SIG-M5 (cell line): ENCODE results near the gene TRAF3IP1.
"Not testable (repeated sequence)": the region's sequence is repeated elsewhere in the genome, so short reads cannot be mapped to it uniquely, and the experiment has no call there.

Source experiments
- DNase-seq: peaks from one replicate; lab custom pipeline; 2025; lab: John Stamatoyannopoulos, UW

TRAF3IP1 gene

DNA sequence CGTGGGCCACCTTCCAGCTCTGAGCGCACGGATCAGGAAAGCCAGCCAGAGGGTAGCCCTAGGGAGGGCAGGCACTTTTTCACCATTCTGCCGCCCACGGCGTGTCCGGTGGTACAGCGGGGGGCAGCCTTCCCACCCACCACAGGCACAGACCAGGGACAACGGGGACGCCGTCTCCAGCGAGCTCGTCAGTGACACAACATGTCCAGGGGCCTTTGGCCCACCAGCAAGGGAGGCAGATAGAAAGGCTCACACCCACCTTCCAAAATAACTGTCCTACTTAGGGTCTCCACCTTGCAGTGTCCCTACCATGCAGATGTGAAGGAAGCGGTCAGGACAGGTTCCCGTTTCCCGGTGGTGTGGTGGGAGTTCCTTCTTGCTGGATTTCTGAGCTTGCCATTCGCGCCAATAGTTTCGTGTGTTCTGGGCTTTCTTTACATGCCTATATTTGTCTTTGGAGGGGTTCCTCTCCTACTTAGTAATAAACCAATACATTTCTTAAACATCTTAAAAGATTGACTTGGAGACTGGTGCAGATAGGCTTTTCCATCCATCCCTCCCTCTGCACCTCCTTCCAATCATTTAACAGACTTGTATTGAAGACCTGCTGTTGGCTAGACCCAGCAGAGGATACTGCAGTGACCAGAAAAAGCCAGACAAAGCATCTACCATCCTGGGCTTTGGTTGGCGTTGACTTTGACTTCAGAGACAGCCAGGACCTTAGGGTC, 107.3 kb downstream of the TRAF3IP1 start:
- DNase-seq: no peak

DNA sequence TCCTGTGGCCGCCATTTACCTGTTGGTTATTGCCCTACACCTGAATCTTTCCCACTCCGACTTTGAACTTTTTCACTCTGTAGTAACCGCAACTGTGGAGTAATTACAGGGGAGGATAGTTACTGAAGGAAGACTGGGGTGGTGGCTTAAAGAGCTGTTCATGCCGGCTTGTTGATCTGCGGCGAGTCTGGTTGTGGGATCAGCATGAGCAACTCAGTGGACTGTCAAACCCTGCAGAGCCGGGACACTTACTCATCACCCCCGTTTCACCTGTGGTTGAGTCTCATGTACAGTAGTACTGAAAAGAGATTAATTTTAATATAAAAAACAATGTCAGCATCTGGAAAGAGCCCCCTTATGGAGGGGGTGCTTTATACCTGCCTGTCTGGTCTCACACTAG, 108.5 kb downstream of the TRAF3IP1 start:
- no peak for DNase-seq

DNA sequence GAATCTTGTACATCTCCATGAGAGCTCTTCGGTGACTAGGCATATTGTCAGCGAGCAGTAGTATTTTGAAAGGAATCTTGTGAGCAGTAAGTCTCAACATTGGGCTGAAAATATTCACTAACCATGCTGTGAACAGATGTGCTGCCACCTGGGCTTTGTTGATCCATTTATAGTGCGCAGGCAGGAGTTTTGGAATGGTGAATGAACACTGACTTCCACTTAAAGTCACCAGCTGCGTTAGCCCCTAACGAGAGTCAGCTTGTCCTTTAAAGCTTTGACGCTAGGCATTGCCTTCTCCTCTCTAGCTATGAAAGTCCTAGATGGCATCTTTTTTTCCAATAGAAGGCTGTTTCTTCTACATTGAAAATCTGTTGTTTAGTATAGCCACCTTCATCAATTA, 110.5 kb downstream of the TRAF3IP1 start:
- no peak for DNase-seq

DNA sequence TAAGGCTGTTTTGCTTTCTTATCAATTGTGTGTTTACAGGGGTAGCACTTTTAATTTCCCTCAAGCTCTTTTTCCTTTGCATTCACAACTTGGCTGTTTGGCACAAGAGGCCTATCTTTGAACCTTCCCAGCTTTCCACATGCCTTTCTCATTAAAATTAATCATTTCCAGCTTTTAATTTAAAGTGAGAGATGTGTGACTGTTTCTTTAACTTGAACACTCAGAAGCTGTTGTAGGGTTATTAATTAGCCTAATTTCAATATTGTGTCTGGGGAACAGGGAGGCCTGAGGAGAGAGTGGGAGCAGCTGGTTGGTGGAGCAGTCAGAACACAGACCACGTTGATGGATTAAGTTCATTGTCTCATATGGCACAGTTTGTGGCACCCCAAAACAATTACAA, 111.1 kb downstream of the TRAF3IP1 start:
- no peak for DNase-seq

DNA sequence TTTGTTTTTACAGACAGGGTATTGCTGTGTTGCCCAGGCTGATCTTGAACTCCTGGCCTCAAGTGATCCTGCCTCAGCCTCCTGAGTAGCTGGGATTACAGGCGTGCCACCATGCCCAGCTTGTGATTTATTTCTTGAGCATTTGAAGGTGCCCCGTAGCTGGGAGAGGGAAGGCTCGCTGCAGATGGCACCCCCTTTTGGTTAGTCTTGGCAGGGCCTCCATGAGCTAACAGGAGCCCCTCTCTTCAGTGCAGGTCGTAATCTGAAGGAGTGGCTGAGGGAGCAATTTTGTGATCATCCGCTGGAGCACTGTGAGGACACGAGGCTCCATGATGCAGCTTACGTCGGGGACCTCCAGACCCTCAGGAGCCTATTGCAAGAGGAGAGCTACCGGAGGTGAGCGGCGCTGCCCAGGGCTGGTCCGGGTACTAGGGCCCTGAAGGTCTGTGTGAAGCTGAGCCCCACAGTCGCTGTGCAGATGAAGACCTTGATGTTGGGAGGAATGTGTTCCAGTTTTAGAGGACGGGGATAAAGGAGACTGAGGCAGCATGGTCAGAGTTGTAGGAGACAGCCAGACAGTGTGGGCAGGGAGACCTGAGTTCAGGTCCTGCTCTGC, 113.1 kb downstream of the TRAF3IP1 start:
- no peak for DNase-seq

DNA sequence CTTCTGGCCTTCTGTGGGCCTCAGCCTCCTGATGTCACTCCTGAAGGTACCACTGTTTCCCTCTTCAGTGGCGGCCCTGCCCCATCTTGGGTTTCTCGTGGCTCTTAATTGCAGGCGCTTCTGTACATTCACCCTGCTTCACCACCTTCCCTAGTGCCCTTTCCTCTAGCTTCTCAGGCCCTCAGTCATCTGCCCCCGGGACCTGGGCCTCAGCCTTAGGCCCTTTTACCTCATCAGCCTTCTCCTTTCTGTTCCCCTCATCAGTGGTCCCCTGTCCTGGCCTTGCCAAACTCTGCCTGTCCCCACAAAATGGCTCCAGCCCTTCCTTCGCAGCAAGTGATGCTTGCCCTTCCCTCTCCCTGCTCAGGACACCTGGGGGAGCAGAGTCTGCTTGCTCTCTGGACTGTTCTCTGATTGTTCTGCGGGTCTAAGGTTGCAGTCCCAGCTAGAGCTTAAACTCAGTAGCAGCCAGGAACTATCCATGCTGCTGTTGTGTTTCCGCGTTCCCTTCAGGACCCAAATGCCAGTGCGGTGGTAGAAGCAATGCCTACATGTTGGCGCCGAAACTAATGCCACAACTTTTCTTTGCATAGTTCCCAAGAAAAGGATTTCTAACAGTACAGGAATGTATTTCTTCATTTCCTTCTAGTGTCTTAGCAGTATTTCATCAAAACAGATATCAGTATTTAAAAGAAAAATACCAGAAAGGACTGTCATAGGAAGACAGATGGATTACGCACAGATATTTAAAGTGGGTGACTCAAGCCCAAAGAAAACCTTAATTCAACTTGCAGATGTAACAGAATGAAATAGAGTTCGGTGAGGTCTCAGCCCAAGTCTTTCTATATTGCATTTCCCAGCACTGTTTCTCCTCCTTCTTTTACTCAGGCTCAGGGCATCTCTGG, 113.9 kb downstream of the TRAF3IP1 start:
- DNase-seq: no peak

DNA sequence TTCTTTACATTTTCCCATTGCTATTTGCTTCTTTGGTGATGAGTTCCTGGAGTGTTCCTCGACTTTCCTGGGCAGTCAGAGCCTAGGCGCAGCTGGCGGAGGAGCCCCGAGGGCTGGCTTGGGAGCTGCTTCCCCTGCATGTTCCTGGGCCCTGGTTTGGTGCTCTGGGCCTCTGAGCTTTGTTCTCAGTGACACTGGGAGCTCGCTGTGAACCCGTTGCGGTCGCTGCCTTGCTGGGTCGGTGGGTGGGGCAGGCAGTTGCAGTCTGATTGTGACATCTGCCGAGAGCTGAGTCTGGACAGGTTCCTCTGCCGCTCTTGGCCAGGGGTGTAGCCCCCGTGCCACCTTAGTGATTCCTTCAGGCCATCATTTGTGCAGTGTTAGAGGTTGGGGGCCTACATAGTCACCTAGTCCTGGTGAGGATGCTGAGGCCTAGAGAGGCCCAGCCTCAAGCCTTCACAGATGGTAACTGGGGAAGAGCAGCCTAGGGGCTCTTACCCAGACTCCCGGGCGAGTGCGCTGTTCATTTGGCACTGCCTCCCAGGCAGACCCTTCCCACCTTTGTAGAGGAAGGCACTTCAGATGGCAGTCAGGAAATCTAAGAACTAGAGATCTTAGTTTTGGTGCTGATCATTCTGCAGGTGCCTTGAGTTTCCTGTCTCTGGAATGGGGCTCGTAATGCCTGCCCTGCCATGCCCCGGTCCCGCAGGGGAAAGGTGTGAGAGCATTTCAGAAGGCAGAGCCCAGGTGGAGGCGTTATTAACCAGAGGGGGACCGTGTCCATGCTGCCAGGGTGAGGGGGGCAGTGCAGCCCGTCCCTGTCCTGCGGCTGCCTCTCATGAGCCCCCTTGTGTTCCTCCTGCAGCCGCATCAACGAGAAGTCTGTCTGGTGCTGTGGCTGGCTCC, 114.8 kb downstream of the TRAF3IP1 start:
- DNase-seq: no peak

DNA sequence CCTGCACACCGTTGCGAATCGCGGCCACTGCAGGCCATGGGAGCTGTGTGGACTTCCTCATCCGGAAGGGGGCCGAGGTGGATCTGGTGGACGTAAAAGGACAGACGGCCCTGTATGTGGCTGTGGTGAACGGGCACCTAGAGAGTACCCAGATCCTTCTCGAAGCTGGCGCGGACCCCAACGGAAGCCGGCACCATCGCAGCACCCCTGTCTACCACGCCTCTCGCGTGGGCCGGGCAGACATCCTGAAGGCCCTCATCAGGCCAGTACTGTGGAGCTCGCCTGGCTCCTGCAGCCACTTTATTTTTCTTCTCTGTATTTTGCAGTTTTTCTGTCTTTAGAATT, 115.4 kb downstream of the TRAF3IP1 start:
- DNase-seq: no peak

DNA sequence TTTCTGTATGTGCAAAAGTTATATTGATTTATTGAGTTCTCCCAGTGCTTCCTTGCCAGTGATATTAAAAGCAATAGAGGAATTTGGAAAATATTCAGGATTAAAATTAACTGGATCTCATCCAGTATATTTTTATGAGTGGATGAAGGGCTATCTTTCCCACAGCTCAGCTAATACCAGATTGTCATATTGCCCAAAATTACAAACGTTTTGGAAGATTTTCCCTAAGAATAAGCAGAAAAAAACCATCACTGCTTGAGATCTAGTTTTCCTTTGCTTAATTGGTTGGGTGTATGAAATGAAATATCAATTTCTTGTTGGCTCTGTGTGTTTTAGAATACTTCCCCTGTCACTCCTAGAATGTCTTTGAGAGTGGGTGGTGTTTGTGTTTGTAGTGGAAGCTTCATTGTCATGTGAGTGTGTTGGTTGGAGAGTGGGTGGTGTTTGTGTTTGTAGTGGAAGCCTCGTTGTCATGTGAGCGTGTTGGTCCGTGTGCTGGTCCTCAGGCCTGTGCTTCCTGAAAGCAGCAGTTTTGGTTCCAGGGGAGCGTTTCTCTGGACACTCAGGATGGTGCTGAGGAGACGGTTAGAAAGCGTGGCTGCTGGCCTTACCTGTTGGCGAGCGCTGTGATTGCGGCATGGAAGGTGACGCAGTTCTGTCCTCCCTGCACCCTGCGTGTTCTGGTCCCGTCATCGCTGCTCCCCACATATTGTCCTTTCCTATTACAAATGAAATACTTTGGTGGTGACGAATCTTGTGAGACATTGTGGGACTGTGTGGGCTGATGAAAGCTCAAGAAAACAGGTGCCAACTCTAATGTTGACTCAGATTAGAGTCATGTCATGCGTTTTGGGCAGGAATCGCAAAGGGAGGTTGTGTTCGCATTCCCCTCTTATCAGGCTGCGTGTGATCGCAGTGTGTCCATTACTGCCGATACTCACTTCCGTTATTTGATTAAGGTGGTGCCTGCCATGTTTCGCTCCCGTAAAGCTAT, 118.8 kb downstream of the TRAF3IP1 start:
- DNase-seq: no peak

DNA sequence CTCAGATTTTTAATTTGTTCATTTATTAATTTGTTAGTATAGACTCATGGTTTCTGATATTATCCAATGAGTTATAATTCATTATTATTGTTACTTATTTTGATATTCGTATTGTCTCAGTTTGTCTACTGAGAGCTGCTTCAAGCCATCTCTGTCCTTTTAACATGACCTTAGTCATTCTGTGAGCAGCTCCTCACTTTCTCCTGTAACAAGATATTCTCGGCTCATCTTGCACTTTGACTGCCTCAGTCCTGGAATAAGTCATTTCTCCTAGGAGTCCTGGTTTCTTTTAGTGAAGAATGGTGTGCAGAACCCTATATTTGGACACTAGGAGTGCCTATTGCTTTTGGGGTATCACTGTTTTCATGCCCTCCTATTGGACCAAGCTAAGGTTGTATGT, 119.6 kb downstream of the TRAF3IP1 start:
- DNase-seq: no peak

DNA sequence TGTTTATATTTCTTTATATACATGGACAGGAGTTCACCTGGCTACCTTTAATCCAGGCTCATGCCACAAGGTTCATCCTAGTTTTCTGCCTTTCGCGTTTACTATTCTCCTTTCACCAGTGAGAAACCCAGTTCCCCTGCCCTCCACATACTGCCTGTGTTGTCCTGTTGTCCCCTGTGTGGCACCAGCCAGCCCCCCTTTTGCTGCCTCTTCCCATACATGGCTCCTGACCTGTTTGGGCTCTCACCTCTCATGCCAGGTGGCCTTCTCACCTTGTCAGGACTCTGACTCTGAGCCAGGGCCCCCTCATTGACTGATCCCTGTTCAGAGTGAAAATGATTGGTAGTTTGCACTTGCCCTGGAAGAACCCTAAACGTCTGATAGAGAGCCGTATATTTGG, 120.0 kb downstream of the TRAF3IP1 start:
- DNase-seq: no peak

DNA sequence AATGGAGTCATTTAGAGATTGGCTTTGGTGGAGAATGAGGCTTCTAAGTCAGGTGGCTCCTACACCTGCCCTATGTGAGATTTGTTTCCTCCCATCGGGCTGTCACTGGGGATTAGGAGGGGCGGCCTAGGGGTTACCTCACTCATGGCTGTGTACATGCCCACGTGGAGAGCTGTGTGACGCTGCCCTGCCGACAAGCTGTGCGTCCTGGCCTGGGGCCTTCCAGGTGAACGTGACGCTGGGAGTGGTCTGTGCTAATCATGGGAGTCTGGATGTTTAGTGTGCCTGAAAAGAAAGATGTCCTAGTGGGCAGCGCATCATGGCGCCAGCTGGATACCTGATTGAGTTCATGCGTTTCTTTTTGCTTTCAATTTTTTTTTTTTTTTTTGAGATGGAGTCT, 120.4 kb downstream of the TRAF3IP1 start:
- DNase-seq: no peak

DNA sequence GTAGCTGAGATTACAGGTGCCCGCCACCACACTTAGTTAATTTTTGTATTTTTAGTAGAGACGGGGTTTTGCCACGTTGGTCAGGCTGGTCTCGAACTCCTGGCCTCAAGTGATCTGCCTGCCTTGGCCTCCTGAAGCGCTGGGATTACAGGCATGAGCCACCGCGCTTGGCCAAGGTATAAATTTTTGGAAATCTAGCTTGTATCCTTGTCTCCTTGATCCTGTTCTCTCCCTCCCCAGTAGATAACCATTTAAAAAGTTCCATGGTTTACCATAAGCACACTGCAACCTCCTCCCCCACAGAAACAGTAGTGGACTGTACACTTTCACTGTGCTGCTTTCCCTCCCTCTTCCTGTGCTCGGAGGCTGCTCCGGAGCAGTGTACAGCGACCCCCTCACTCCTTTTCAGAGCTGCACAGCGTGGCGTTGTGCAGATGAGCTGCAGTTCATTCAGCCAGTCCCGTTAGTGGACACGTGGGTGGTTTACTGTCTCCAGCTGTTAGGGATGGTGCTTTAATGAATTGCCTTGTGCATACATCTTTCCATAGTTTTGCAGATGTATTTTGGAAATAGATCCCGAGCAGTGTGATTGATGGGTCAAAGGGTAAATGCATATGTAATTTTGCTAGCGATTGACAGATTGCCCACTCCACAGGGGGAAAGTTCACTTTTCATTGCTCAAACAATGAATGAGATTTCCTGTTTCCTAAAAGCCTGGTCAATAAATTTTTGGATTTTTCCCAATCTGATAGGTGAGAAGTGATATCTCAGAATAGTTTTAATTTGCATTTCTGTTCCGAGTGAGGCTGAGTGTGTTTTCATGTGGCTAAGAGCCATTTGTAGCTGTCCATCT, 121.2 kb downstream of the TRAF3IP1 start:
- DNase-seq: no peak

DNA sequence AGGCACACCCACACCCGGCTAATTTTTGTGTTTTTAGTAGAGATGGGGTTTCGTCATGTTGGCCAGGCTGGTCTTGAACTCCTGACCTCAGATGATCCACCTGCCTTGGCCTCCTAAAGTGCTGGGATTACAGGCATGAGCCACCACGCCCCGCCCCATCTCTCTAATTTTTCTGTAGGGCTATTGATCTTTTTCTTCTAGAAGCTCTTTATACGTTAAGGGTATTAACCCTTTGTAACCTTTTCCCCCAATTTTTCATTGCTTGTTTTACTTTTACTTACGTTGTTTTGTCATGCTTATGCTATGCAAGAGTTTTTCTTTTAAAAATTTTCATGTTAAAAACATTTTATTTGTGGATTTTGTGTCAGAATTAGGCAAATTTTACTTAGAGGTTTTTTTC, 121.9 kb downstream of the TRAF3IP1 start:
- not testable (repeated sequence) for DNase-seq

DNA sequence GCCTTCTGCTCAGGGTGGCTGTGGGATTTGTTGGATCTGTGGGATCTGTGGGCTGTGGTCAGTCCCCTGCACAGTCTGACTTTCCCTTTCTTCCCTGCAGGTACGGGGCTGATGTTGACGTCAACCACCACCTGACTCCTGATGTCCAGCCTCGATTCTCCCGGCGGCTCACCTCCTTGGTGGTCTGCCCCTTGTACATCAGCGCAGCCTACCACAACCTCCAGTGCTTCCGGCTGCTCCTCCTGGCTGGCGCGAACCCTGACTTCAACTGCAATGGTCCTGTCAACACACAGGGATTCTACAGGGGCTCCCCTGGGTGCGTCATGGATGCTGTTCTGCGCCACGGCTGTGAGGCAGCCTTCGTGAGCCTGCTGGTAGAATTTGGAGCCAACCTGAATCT, 123.9 kb downstream of the TRAF3IP1 start:
- no peak for DNase-seq

DNA sequence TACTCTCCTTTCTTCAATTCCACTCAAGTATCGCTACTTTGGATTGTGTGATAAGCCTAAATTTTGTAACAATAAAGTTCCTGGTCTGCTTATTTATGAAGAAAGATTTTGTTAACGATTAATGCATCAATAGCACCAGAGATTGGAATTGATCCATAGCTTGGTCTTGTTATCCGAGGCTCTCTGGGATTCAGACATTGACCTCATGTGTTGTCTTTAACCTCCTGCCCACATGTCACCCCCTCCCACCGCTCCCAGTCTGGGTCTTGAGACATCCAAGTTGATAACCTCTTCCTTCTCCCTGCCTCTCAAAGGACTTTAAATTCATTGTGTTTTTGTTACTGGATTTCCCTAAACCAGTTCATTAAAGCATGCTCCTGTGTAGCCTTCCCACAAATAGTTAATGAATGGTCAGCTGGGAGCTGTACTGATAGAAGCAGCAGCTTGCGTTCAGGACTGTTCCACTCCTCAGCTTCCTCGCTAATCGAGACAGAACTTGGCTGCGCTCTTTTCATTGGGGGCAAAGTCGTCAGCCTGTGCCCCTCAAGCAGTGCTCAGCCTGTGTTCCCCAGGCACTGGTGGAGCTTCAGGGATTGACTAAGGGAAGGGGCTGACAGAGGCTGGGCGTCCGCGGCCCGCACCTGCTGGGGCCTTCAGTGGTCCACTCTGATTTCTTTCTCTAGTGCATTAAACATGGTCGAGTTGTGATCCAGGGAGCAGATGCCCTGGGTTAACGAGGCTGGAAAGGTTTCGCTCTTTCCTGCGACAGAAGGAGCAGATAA, 125.3 kb downstream of the TRAF3IP1 start:
- no peak for DNase-seq

DNA sequence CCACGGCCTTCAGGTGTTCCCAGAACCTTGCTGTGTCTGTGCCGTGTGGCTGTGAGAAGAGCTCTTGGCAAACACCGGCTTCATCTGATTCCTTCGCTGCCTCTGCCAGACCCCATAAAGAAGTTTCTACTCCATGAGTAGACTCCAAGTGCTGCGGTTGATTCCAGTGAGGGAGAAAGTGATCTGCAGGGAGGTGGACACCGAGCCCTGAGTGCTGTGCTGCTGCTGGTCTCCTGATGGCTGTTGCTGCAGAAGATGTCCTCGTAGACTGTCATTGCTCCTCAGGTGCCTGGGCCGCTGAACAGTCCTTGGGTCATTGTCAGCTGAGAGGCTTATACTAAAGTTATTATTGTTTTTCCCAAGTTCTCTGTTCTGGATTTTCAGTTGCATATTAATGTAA, 126.1 kb downstream of the TRAF3IP1 start:
- DNase-seq: no peak

DNA sequence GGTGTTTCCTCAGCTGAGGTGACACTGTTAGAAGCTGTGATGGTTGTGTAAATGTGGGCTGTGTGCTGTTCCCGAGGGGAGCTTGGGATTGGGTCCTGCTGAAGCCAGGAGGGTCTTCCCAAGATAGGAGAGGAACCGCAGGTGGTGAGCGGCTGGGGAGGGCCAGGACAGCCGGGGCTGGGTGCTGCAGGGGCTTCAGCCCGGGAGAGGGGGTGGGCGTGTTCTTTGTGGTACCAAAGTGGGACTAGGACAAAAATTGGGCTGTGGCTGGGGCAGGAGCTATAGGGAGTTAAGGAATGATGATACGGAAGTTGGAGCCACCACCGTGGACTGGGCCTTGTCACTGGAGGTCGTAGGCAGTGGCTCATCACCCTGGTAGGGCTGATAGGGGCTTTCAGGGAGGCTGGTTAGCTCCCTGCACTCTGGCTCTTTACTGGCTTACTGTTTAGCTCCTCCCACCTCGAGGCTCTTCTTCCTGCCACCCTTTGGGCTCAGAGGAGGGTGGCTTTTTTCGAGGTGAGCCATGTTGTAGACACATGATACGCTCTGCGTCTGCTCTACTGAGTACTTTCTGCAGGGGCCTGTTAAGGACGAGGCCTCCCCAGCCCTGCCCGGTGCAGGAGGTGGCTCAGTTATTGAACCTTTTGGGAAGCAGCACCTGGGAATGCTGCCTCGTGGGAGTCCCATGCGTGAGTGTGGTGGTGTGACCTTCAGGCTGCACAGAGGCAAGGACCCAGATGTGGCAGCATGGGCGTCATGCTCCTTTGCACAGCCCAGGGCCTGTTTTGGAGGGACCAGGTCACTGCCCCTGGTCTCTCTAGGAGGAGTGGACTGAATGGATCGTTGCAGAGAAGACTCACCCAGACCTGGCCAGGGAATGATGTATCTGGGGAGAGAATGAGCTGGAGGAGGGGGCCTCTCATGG, 128.0 kb downstream of the TRAF3IP1 start:
- no peak for DNase-seq
